CD1c-positive myeloid dendritic cell (primary cell): ENCODE results near the gene ADIPOQ.
"Not testable (repeated sequence)": the region's sequence is repeated elsewhere in the genome, so short reads cannot be mapped to it uniquely, and the experiment has no call there.

ENCODE experiments used
- DNase-seq: peaks from one replicate; pipeline ENCODE4 v3.0.0-alpha.2; 2016; ENCODE audit errors: extremely low spot score

Gene ADIPOQ

DNA sequence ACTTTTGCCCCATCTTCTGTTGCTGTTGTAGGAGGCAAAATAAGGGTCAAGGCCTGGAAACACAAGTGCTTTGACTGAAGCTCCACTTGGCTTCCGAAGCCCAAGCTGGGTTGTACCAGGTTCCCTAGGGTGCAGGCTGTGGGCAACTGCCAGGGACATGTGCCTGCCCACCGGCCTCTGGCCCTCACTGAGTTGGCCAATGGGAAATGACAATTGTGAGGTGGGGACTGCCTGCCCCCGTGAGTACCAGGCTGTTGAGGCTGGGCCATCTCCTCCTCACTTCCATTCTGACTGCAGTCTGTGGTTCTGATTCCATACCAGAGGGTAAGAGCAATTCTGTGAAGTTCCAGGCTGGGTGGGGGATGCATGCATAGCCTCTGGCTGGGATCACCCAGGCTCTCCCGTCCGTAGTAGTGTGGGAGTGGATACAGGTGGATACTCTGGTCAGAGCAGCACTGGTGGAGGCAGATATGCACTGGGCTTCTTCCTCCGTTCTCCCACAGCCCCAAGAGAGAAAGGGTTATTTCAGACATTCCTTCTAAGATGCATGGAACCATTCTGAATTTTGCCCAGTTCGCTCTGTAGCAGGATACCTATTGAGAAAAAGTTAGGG is at the start of gene ADIPOQ:
ADIPOQ (plus strand) TSS at position 285 of the 613 bp plus-strand sequence. CDS start 10,349 bp downstream, outside the sequence.
- DNase-seq = no peak

DNA sequence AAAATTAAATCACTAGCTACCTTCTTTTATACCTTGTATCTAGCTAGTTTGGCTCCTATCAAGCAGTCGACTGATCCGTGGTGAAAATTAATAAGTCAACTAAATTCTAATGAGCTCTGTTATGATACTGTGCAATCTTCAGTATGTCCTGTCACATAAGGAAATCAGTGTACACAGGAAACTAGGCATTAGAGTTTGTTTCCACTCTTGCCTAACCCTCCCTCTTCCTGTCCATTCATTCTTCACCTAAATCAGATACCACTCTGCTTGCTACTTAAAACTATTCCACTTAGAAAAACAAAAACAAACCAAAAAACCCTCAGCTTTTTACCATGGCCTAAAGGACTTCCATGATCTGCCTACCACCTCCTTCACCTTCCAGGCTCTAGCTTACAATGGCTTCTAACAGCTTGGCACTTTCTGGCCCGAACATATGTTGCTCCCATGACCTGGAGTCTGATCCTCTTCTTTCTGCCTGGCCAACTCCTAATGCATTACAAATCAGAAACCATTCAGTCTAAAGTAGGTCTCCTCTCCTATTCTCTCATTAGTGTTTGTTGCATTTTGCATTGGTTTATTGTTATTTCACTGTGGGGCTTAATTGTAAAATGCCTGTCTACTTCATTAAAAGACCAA is 44.2 kb upstream of the ADIPOQ start:
- DNase-seq = no peak

DNA sequence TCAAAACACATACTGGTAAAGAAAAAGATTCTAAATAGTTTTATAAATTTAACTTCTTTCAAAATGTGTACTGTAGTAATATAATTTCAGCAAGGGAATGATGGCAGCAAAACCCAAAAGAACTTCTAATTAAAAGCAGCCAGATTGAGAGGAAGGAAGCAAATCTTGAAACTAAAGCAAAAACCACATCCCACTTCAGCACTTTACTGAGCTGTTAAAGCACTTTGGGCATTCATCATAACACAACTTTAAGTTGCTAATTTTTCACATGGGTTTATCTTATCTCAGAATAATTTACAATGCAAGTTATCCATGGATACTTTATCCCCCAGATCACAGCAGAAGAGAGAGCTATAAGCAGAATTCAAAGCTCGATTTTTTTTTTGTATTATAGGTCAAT is 42.2 kb upstream of the ADIPOQ start:
- no peak for DNase-seq

DNA sequence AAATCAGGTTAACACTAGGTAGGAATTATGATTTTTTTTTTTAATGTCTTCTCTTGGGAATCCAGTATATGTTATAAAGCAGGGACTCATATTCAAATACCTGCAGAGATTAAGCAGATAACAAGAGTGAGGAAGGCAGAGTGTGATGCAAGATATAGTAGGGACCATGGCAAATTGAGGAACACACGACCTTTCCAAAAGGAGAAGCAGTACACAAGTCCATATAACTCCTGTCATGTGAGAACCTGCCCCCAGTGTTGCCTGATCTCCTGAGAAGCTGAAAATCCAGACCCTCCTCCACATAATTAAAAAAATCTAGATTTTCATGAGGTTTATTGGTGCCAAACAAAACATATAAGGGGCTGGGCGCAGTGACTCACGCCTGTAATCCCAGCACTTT is 39.8 kb upstream of the ADIPOQ start:
- DNase-seq = peak; percentile 29

DNA sequence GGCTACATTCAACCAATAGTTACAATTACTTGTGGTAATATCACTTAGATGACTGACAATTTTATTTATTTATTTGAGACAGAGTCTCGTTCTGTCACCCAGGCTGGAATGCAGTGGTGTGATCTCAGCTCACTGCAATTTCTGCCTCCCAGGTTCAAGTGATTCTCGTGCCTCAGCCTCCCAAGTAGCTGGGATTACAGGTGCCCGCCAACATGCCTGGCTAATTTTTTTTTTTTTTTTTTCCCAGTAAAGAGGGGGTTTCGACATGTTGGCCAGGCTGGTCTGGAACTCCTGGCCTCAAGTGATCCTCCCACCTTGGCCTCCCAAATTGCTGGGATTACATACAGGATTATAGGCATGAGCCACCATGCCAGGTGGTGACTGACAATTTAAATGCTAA is 39.1 kb upstream of the ADIPOQ start:
- DNase-seq = not testable (repeated sequence)

DNA sequence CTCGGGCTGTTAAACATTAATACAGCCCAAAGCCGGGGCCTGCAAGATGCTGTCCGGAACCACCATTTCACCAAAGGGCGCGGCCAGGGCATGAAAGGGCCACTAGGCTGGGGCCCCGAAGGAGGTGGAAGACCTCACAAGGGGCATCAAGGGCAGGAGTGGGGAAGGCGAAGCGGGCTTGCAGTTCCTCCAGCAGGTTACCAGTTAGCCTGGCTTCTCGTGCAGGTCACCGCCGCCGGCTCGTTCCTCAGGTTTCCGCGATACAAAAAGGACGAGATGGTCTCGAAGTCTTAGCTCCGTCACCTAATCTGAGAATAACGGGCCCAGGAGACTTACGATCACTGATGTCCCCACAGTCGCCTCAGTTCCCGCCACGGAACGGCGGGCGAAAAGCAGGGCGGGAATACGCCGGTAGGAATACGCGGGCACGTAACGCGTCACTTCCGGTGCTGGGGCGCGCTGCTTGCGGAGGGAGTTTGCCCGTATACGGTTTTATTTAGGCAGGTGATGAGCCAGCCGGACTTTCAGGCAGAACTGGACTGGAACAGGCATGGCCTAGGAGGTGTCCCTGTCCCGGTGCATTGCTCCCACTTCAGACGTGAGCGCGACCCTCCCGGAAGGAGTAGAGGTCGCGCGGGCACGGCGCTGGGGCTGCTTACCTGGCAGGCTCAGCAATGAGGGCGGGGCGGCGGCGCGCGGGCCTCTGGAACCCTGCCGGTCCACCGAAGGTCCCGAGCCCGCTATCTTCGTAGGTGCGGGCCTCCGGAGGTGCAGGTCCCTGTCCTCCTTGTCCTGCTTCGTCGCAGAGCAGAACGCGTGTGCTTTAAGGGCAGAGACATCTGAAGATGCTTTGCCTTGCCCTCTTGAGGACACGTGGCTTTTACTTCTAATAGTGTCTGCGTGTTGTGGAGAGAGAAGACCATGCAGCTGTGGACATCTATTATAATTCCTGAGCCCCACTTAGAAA is 36.1 kb upstream of the ADIPOQ start, which contains the start of gene RFC4:
RFC4 (minus strand) TSS at position 394 of the 967 bp plus-strand sequence. CDS start 1,769 bp downstream, outside the sequence.
- peak; percentile 88 for DNase-seq

DNA sequence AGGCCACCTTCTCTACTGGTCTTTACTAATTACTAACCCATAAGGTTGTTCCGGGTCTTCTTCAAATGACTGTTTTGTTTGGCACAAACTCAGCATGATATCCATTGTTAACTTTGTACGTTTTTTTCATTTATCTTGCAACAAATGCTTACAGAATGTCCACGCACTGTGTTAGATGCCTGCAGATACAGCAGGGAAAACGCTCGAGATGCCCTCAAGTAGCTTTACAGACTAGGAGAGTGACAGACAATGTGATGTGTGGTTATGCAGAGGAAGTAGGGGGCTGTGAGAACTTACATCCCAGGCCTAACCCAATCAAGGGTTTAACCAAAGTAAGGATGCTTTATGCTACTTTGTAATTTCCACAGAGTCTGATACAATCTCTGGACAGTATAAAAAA is 35.3 kb upstream of the ADIPOQ start:
- no peak for DNase-seq

DNA sequence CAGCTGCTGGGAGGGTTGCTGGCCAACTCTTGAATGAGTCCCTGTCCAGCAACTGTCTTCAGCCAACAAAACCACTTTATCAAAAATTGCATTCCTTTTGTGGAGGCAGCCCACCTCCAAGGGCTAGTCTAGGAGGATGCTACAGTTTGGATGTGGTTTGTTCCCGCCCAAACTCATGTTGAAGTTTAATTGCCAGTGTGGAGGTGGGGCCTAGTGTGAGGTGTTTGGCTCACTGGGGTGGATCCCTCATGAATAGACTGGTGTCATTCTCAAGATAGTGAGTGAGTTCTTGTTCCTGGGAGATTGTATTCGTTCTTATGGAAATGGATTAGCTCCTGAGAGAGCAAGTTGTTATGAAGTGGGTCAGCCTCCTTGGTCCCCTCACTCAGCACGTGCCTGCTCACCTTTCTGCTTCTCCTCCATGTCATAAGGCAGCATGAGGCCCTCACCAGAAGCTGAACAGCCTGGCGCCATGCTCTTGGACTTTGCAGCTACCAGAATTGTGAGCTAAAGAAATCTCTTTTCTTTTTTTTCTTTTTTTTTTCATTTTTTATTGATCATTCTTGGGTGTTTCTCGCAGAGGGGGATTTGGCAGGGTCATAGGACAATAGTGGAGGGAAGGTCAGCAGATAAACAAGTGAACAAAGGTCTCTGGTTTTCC is 32.0 kb upstream of the ADIPOQ start:
- no peak for DNase-seq

DNA sequence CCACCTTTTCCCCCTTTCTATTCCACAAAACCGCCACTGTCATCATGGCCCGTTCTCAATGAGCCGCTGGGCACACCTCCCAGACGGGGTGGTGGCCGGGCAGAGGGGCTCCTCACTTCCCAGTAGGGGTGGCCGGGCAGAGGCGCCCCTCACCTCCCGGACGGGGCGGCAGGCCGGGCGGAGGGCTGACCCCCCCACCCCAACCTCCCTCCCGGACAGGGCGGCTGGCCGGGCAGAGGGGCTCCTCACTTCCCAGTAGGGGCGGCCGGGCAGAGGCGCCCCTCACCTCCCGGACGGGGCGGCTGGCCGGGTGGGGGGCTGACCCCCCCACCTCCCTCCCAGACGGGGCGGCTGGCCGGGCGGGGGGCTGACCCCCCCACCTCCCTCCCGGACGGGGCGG is 31.2 kb upstream of the ADIPOQ start:
- DNase-seq = not testable (repeated sequence)

DNA sequence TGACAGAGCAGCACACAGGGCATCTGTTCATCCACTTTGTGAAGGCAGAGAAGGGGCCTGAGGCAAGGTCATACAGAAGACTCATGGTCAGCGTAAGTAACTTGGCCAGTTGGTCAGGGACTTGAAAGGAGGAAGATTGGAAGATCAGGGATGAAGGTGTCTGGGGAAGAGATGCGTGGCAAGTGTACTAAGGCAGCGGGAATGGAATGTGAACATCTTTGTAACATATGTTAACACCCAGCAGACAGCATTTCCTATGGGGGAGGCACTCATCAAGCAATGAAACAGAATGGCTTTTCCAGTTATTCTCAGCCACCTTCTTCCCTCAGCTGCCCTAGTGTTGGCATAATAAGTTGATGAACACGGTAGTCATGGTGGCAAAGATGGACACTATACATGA is 28.4 kb upstream of the ADIPOQ start:
- DNase-seq = no peak

DNA sequence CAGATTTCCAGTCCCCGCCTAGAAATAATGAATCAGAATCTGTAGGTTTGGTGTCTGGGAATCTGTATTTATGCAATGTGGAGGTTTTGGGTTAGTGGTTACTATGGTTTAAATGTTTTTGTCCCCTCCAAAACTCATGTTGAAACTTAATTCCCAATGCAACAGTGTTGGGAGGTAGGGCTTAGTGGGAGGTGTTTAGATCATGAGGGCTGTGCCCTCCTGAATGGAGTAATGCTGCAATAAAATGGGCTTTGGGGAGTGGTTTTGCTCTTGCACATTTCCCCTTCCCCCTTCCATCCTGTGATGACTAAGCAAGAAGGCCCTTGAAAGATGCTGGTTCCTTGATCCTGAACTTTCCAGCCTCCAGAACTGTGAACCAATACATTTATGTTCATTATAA is 27.1 kb upstream of the ADIPOQ start:
- DNase-seq = peak; percentile 12

DNA sequence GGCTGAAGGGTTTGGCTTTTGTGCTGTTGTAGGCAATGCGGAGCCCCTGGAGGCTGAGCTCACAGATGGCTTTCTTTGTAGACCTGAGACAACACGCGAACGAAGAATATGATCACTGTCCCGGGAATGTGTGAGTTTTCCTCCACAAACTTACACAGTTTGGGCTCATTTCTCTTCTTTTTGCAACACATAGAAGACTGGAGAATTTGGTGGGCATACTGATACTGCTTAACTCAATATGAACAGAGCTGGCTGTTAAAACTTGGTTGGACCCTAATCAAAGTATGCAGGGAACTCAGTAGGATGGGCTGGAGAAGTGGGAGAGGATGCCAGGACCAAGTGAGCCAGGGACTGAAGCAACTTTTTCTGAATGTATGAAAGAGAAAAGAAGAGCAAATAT is 24.0 kb upstream of the ADIPOQ start:
- no peak for DNase-seq

DNA sequence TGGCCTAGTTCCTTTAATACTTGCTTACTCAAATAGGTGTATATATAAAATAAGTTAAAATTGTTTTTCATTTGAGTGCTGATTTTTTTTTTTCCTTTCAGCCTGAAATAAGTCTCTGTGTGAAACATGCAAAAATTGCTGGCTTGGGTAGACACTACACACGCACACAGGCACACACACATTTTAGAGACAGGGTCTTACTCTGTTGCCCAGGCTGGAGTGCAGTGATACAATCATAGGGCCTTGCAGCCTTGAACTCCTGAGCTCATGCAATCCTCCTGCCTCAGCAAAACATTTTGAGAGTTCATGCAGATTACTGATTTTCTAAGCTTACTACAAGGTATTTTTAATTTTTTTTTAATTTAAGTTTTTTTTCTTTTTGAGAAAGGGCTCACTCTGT is 23.6 kb upstream of the ADIPOQ start:
- no peak for DNase-seq

DNA sequence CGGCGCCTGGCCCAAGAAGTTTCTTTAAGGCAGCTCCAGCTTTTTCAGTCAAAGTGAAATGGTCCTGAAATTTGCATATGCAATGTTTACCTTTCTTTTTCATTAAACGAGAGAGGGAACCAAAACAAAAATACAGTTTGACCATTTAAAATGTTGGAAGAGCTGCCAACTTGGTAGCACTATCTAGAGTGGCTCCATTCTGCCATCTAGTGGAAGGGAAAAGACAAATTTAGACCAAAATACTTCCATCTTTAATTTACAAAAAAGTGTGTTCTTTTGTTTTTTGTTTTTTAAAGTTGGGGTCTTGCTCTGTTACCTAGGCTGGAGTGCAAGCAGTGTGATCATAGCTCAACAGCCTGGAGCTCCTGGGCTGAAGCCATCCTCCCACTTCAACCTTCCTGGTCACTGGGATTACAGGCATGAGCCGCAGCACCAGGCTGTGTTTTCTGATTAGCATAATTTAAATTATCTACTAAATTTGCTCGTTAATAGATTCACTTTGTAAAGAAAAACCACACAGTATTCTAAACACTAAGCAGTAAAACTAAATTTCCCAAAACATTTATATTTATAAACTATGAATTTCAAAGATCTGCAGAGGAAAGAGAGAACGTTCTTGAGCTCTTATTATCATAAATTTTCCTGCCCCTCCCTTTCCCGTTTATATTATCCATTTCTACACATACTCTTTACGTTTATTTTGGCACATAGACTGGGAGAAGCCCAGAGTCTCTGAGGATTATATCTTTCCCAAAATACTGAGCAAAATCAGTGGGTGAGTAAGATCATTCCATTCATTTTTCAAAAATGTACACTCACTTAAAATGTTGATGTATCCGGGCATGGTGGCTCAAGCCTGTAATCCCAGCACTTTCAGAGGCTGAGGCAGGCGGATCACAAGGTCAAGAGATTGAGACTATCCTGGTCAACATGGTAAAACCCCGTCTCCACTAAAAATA is 20.8 kb upstream of the ADIPOQ start:
- peak; percentile 70 for DNase-seq

DNA sequence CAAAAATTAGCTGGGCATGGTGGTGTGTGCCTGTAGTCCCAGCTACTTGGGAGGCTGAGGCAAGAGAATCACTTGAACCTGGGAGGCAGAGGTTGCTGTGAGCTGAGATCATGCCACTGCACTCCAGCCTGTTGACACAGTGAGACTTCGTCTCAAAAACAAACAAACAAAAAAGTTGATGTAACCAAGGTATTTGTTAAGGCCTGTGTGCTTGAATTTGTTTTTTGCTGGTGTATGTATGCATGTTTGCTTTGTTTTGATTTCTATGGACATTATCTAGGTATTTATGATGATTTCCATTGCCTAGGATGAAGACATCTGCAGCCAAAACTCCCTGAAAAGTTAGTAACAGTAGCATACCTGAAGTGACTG is 20.1 kb upstream of the ADIPOQ start:
- not testable (repeated sequence) for DNase-seq

DNA sequence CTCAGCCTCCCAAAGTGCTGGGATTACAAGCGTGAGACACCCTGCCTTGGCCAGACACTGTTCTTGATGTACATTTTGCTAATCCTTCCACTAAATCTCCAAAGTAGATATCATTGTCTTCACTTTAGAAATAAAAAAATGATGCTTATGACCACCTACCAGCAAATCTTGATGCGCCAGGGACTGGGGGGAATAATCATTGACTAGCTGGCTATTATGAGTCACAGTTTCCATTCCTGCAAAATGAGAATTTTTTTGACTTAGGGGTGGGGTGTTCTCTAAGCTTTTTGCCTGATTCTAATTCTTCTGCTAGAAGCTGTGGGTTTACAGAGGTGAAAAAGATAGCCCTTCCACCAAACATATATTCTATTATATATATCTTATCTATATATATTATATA is 19.1 kb upstream of the ADIPOQ start:
- DNase-seq = no peak

DNA sequence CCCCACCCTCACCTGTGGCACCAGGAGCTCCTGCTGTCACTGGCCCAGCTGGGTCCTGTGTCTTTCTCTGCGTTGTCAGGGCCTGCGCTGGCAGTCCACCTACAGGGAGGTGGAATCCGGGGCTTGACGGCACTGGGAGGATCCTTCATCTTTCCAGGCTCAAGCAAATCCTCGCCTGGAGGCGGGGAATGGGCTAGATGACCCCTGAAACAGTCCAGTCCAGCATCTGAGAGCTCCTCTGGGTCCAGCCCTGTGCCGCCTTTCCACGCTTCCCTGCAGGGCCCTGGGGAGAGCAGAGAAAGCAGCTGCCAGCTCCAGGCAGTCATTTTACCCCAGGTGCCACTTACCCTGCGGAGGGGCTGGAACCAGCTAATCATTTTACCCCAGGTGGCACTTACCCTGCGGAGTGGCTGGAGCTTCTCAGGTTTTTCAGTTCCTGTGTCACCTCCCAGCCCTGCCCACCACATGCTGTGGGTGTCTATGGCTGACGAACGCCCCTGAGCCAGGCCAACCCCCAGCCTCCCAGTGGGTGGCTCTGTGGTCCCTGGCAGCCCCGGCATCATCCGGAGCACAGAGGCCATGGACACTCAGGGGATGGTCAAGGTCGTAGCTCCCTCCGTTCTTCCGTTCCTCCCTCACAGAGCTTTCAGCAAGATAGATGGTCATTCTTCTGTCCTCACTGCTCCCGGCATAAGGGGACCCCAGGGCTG is 17.9 kb upstream of the ADIPOQ start:
- DNase-seq = no peak

DNA sequence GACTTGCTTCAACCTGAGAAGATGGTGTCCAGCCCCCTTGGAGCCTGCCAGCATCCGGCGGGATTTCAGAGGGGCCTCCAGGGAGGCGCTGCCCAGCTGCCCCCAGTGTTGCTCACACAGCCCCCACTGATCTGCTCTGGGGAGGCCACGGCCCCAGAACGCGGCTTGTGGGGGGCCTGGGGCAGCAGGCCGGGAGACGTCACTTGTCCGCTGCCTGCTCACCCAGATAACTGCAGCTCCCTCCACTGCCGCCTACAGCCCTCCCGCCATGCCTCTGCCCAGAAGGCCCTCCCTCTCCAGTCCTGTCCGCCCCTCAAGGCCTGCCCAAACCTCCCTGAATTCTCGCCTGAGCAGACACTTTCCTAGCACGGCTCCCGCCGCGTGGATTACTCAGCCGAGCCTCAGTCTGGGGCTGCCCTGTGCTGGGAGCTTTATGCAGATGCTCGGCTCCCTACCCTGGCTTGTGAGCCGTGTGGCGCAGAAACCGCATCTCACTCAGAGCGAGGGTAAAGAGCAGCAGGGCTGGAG is 17.2 kb upstream of the ADIPOQ start:
- DNase-seq = peak; percentile 23

DNA sequence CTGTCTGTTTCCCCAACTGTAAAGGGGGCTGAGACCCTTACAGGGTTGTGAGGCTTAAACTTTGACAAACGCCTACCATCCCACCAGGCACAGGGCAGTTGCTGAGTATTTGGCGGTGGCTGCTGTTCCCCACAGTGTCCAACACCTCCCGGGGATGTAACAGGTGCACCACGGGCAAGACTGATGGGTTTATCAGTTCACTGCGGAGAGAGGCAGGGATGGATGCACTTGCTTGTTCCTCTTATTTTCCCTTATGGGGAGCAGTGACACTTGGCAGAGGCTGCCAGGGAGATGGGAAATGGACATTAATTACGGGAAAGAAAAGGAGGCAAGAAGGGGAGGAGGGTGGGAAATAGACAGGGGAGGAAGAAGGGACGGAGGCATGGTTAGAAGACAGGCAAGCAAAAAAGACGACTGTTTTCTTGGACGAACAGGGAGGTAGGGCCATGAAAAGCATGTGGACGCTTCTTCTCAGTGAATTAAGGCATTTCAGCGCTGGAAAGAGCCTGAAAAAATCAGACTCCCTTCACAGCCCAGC is 16.6 kb upstream of the ADIPOQ start:
- DNase-seq = no peak
